SK-N-SH treated with all-trans-retinoic acid at 6 μM for 48 hours (cell line): Measurements from ENCODE around the gene TEKT2.
A peak's percentile ranks its signal among the peaks of the same experiment; 100 is the strongest.

ENCODE experiments used
- ATAC-seq: fragments of 200-7000 bp; cut with Tn5 transposase; 3 replicates; pipeline ENCODE4 v1.9.1; 2020; ENCODE audit warnings: mild to moderate bottlenecking, moderate library complexity
- ARNTL ChIP-seq: fragments of 450-650 bp; formaldehyde crosslinking; IDR thresholded peaks from 2 replicates; pipeline ENCODE4 v1.5.0; 2020; ENCODE audit warnings: low read depth, mild to moderate bottlenecking, moderate library complexity, borderline replicate concordance
- BACH2 ChIP-seq: fragments of 250-450 bp; sonication (Bioruptor Pico); IDR thresholded peaks from 2 replicates; pipeline ENCODE4 v1.9.0; 2021; ENCODE audit warnings: mild to moderate bottlenecking, borderline replicate concordance
- CSDC2 ChIP-seq: fragments of 250-450 bp; sonication (Bioruptor Pico); IDR thresholded peaks from 2 replicates; pipeline ENCODE4 v1.5.0; 2020; ENCODE audit warnings: mild to moderate bottlenecking, moderate library complexity
- CSRNP3 ChIP-seq: fragments of 250-450 bp; sonication (Bioruptor Pico); IDR thresholded peaks from 2 replicates; pipeline ENCODE4 v1.5.1; 2021; ENCODE audit warnings: mild to moderate bottlenecking, moderate library complexity
- ESRRG ChIP-seq: fragments of 250-450 bp; sonication (Bioruptor Pico); IDR thresholded peaks from 2 replicates; pipeline ENCODE4 v1.6.1; 2021; ENCODE audit warnings: mild to moderate bottlenecking
- GLIS3 ChIP-seq: fragments of 250-450 bp; sonication (Bioruptor Pico); IDR thresholded peaks from 2 replicates; pipeline ENCODE4 v1.5.0; 2020; ENCODE audit warnings: mild to moderate bottlenecking, moderate library complexity
- ISL1 ChIP-seq: fragments of 250-450 bp; sonication (Bioruptor Pico); IDR thresholded peaks from 2 replicates; pipeline ENCODE4 v2.1.2; 2022; ENCODE audit warnings: mild to moderate bottlenecking, moderate library complexity
- OSR1 ChIP-seq: fragments of 250-450 bp; sonication (Bioruptor Pico); IDR thresholded peaks from 2 replicates; pipeline ENCODE4 v1.8.0; 2022; ENCODE audit warnings: moderate library complexity, mild to moderate bottlenecking, inconsistent platforms
- POU6F1 ChIP-seq: fragments of 250-450 bp; sonication (Bioruptor Pico); IDR thresholded peaks from 2 replicates; pipeline ENCODE4 v1.8.0; 2021; ENCODE audit warnings: low read depth, mild to moderate bottlenecking, moderate library complexity, borderline replicate concordance
- PPARA ChIP-seq: fragments of 250-450 bp; sonication (Bioruptor Pico); IDR thresholded peaks from 2 replicates; pipeline ENCODE4 v1.5.0; 2020; ENCODE audit warnings: mild to moderate bottlenecking, borderline replicate concordance
- RARB ChIP-seq: fragments of 250-450 bp; sonication (Bioruptor Pico); IDR thresholded peaks from 2 replicates; pipeline ENCODE4 v1.8.0; 2021; ENCODE audit warnings: mild to moderate bottlenecking, moderate library complexity
- SNAI2 ChIP-seq: fragments of 250-450 bp; sonication (Bioruptor Pico); IDR thresholded peaks from 2 replicates; pipeline ENCODE4 v1.5.0; 2020; ENCODE audit warnings: mild to moderate bottlenecking, moderate library complexity
- TCF4 ChIP-seq: fragments of 250-450 bp; sonication (Bioruptor Pico); IDR thresholded peaks from 2 replicates; pipeline ENCODE4 v1.8.0; 2021; ENCODE audit warnings: mild to moderate bottlenecking, moderate library complexity, borderline replicate concordance
- TOX ChIP-seq: fragments of 250-450 bp; sonication (Bioruptor Pico); IDR thresholded peaks from 2 replicates; pipeline ENCODE4 v1.8.0; 2021; ENCODE audit warnings: mild to moderate bottlenecking, moderate library complexity, borderline replicate concordance
- ZC3H10 ChIP-seq: fragments of 250-450 bp; sonication (Bioruptor Pico); IDR thresholded peaks from 2 replicates; pipeline ENCODE4 v1.5.1; 2021; ENCODE audit warnings: mild to moderate bottlenecking, moderate library complexity
- ZFP3 ChIP-seq: fragments of 250-450 bp; sonication (Bioruptor Pico); IDR thresholded peaks from 2 replicates; pipeline ENCODE4 v1.5.0; 2020; ENCODE audit warnings: mild to moderate bottlenecking, moderate library complexity
- ZFP30 ChIP-seq: fragments of 450-650 bp; formaldehyde crosslinking; IDR thresholded peaks from 2 replicates; pipeline ENCODE4 v1.5.0; 2022; ENCODE audit warnings: mild to moderate bottlenecking, moderate library complexity
- ZNF565 ChIP-seq: fragments of 450-650 bp; formaldehyde crosslinking; conservative IDR thresholded peaks from 2 replicates; pipeline ENCODE4 v1.5.0; 2020; ENCODE audit warnings: low read depth, mild to moderate bottlenecking, moderate library complexity
- ZNF70 ChIP-seq: fragments of 450-650 bp; formaldehyde crosslinking; IDR thresholded peaks from 2 replicates; pipeline ENCODE4 v1.5.0; 2020; ENCODE audit warnings: mild to moderate bottlenecking, moderate library complexity
- ZNF8 ChIP-seq: fragments of 450-650 bp; formaldehyde crosslinking; IDR thresholded peaks from 2 replicates; pipeline ENCODE4 v1.5.0; 2020; ENCODE audit warnings: mild to moderate bottlenecking, moderate library complexity
- TF ChIP-seq, protein P1 (sequence below): fragments of 250-450 bp; sonication (Bioruptor Pico); IDR thresholded peaks from 2 replicates; pipeline ENCODE4 v1.5.1; 2020; ENCODE audit warnings: low read depth, mild to moderate bottlenecking, moderate library complexity

TEKT2 gene

GRCh38 chr1:36096500-36097432, 12.9 kb downstream of the TEKT2 start:
- ATAC-seq, result peak; percentile 31
- no peak for TF ChIP-seq CSRNP3 (CRISPR knock-in tag)
- TF ChIP-seq ZNF8 (CRISPR knock-in tag), result no peak
- TF ChIP-seq BACH2, result no peak
- no peak for TF ChIP-seq PPARA (CRISPR knock-in tag)
- no peak for TF ChIP-seq TOX (CRISPR knock-in tag)
- no peak for TF ChIP-seq OSR1 (CRISPR knock-in tag)
- no peak for TF ChIP-seq ZNF565 (CRISPR knock-in tag)
- TF ChIP-seq ZFP3, result no peak
- no peak for TF ChIP-seq ZC3H10 (CRISPR knock-in tag)
- no peak for TF ChIP-seq ISL1 (CRISPR knock-in tag)
- no peak for TF ChIP-seq SNAI2
- TF ChIP-seq GLIS3 (CRISPR knock-in tag), result no peak
- TF ChIP-seq ZNF70 (CRISPR knock-in tag), result no peak
- TF ChIP-seq, protein P1, sequence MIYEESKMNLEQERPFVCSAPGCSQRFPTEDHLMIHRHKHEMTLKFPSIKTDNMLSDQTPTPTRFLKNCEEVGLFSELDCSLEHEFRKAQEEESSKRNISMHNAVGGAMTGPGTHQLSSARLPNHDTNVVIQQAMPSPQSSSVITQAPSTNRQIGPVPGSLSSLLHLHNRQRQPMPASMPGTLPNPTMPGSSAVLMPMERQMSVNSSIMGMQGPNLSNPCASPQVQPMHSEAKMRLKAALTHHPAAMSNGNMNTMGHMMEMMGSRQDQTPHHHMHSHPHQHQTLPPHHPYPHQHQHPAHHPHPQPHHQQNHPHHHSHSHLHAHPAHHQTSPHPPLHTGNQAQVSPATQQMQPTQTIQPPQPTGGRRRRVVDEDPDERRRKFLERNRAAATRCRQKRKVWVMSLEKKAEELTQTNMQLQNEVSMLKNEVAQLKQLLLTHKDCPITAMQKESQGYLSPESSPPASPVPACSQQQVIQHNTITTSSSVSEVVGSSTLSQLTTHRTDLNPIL (CRISPR knock-in tag), result no peak
- no peak for TF ChIP-seq RARB
- no peak for TF ChIP-seq ARNTL (CRISPR knock-in tag)
- TF ChIP-seq TCF4 (CRISPR knock-in tag), result no peak
- TF ChIP-seq POU6F1 (CRISPR knock-in tag), result no peak

DNA sequence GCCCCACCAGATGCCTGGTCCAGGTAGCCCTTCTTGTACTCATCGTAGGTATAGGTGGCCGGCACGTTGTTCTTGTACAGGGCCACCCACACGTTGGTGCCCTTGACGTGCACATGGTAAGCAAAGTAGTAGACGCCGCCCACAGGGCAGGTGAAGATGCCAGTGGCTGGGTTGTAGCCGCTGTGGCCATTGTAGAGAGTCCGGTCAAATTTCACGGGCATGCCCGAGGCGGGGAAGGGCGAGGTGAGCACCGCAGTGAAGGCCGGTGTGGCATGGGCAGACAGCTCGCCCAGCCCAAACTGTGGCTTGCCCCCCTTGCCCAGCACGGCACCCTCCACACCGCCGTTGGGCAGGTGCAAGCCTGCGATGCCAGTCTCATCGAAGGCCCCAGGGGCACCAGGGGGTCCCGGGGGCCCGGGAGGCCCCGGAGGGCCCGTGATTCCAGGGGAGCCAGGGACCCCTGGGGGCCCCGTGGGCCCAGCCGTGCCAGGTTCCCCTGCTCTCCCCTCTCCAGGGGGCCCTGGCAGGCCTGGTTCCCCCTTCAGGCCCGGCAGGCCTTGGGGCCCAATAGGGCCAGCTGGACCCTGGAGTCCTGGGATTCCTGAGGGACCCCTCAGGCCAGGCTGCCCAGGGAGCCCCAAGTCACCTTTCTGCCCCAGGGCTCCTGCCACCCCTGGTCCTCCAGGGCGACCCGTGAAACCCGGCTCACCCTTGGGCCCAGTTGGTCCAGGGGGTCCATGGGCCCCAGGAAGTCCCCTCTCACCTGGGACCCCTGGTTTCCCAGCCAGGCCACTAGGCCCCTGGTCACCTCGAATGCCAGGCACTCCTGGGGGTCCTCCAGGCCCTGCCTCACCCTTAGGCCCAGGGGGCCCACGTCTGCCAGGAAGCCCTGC, 14.0 kb downstream of the TEKT2 start:
- TF ChIP-seq TOX (CRISPR knock-in tag) (no peak), ZNF70 (CRISPR knock-in tag) (no peak), ESRRG (no peak), POU6F1 (CRISPR knock-in tag) (no peak), CSDC2 (CRISPR knock-in tag) (no peak), BACH2 (no peak), ZFP30 (no peak), ZFP3 (no peak), GLIS3 (CRISPR knock-in tag) (no peak), OSR1 (CRISPR knock-in tag) (no peak), ZNF8 (CRISPR knock-in tag) (no peak), PPARA (CRISPR knock-in tag) (no peak), ZNF565 (CRISPR knock-in tag) (no peak), SNAI2 (no peak), ISL1 (CRISPR knock-in tag) (no peak), RARB (no peak), ZC3H10 (CRISPR knock-in tag) (no peak), TCF4 (CRISPR knock-in tag) (no peak)
- TF ChIP-seq, protein P1 (CRISPR knock-in tag), result no peak
- ATAC-seq, result no peak
